Breast epithelium (tissue), 3 donors: Measurements from ENCODE around the gene RNF220.

ENCODE experiments used
- CTCF ChIP-seq, 3 donors: fragments of 450-650 bp; IDR thresholded peaks; one replicate each; pipeline ENCODE4 v1.5.1; 2016 to 2017; ENCODE audit warnings: antibody characterized with exemption in 3 of 3, mild to moderate bottlenecking in 3 of 3, moderate library complexity in 3 of 3
- POLR2A ChIP-seq: fragments of 450-650 bp; IDR thresholded peaks from one replicate; pipeline ENCODE4 v1.6.1; 2016; ENCODE audit warnings: antibody characterized with exemption, mild to moderate bottlenecking, moderate library complexity

GRCh38 chr1:44685881-44686280 is 280.8 kb downstream of the RNF220 start:
- TF ChIP-seq POLR2A (no peak), CTCF (IDR thresholded peaks at IDR 0.05) (no peak)
